Fibroblast of lung (primary cell): ENCODE results near the gene PARP6. TPM values are rescaled to one million over a fixed set of nuclear protein-coding genes. Genes with fewer than 3 reads are reported as not detected.

Experiments
- DNase-seq, 2 donors: peaks; one replicate each; pipeline versions ENCODE4 v3.0.0 to v3.0.0-alpha.2; 2010; ENCODE audit warnings: low read depth in 2 of 2
- H2AFZ ChIP-seq: 2 replicates; pipeline ENCODE4 v1.5.1; 2012; ENCODE audit warnings: low read length, control low read depth, inconsistent platforms
- H3K27ac ChIP-seq: 2 replicates; pipeline ENCODE4 v1.5.1; 2011; ENCODE audit warnings: low read length, control low read depth; ENCODE audit not compliant: insufficient read depth
- H3K27me3 ChIP-seq: 2 replicates; pipeline ENCODE4 v1.5.1; 2011; ENCODE audit warnings: mild to moderate bottlenecking, low read length; ENCODE audit not compliant: control insufficient read depth, insufficient read depth
- H3K36me3 ChIP-seq: 2 replicates; pipeline ENCODE4 v1.5.1; 2011; ENCODE audit warnings: low read length; ENCODE audit not compliant: control insufficient read depth, insufficient read depth
- H3K4me1 ChIP-seq: 2 replicates; pipeline ENCODE4 v1.5.1; 2011; ENCODE audit warnings: low read length; ENCODE audit not compliant: control insufficient read depth, insufficient read depth; ENCODE audit errors: extremely low read depth
- H3K4me2 ChIP-seq: 2 replicates; pipeline ENCODE4 v1.5.1; 2011; ENCODE audit warnings: low read length, control low read depth; ENCODE audit not compliant: insufficient read depth; ENCODE audit errors: extremely low read depth
- H3K4me3 ChIP-seq, 4 experiments: fragments of 200-600 bp in 1 of 4; sonication (generic) in 1 of 4; replicated peaks in 1 of 4; 2 replicates each; pipeline ENCODE4 v1.5.1; 2011 to 2016; ENCODE audit warnings: low read length in 4 of 4, low read depth in 3 of 4, mild to moderate bottlenecking in 3 of 4, control low read depth in 2 of 4, inconsistent platforms in 1 of 4, mixed read lengths in 1 of 4; ENCODE audit not compliant: insufficient read depth in 1 of 4; ENCODE audit errors: control extremely low read depth in 1 of 4
- H3K79me2 ChIP-seq: 2 replicates; pipeline ENCODE4 v1.5.1; 2012; ENCODE audit warnings: mild to moderate bottlenecking, low read length, inconsistent platforms; ENCODE audit not compliant: control insufficient read depth, insufficient read depth
- H3K9ac ChIP-seq: 2 replicates; pipeline ENCODE4 v1.5.1; 2011; ENCODE audit warnings: mild to moderate bottlenecking, low read length, control low read depth; ENCODE audit not compliant: insufficient read depth
- H3K9me3 ChIP-seq: 2 replicates; pipeline ENCODE4 v1.5.1; 2012; ENCODE audit warnings: low read depth, low read length; ENCODE audit not compliant: control insufficient read depth, insufficient read depth
- H4K20me1 ChIP-seq: 2 replicates; pipeline ENCODE4 v1.5.1; 2011; ENCODE audit warnings: low read length; ENCODE audit not compliant: control insufficient read depth, insufficient read depth; ENCODE audit errors: extremely low read depth
- EZH2 ChIP-seq: IDR thresholded peaks from 2 replicates; pipeline ENCODE4 v1.5.1; 2012; ENCODE audit warnings: low read length, control low read depth, mild to moderate bottlenecking; ENCODE audit errors: missing control alignments
- polyA plus RNA-seq, 2 donors: library from polyadenylated mRNA; depleted of rRNA in 1 of 2; stranded (reverse) in 1 of 2; unstranded in 1 of 2; fragments of >200 nt; gene quantifications; 2 replicates each; pipeline ENCODE4 v1.2.1, GENCODE V29; 2011 to 2012; ENCODE audit warnings: missing spikeins in 1 of 2
- total RNA-seq: library from RNA; depleted of rRNA; stranded (reverse); fragments of >200 nt; gene quantifications from 2 replicates; pipeline ENCODE4 v1.2.1, GENCODE V29; 2014
- TF ChIP-seq, protein P1 (sequence below), 2 donors: IDR thresholded peaks in 1 of 2; conservative IDR thresholded peaks in 1 of 2; 1 replicate in 1 of 2; 2 replicates in 1 of 2; pipeline ENCODE4 v1.5.1; 2011 to 2012; ENCODE audit warnings: low read length in 2 of 2, control low read depth in 1 of 2, inconsistent platforms in 1 of 2, low read depth in 1 of 2, mild to moderate bottlenecking in 1 of 2

Gene PARP6
- total and polyA plus RNA-seq, 2 donors (not counting 1 experiment from before 2014, with no cell fraction given), result 27.4 to 37.7 TPM

DNA sequence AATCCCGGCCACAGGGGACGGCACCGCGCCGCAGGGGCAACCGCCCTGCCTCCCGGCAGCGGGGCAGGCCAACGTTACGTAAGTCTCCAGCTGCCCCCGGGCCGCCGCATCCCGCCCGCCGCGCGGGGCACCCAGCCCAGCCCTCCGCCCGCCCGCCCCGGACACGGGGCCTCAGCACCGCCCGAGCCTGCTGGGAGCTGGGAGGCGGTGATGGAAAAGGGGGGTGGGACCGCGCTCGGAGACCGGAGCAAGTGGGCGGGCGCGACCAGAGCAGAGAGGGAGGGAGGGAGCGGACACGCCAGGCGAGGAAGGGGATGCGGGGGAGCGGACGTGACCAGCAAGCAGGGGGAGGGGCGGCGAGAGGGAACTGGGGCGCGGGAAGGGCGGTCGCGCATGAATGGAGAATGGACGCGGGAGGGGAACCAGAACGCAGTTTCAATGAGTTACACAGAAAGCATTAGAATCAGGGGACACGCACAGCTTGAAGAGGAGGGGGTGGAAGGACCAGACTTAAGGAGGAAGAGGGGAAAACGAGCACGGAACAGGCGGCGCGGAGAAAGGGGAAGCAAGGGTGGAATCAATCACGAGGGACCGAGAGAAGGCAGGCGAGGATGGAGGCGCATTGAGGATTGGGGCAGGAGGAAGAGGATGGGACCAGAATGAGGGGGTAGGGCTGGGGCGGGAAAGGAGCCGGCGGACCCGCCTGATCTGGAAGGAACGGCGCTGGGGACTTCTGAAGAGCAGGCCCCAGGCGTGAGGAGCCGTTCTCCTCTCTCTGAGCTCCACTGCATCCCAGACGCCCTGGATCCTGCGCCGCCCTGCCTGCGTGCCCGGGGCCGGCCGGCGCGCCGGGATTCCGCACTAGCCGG, 41.9 kb downstream of the PARP6 start:
- peaks cover 54% of the 10 kb centered on the region for H3K79me2 ChIP-seq
- peak; percentile 91 to 92 for DNase-seq
- H3K4me2 ChIP-seq, result peak overlapping the region; percentile 72

DNA sequence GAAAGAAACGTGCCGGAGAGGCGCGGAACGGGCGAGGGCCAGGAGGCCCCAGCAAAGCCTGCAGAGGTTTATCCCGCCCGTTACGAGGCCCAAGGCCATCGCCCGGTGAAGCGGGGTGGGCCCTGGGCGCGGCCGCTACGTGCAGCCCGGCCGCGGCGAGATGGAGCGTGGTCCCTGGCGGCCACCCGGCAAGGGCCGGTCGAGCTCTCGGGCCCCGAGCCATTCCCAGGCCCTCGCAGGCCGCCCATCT, 42.5 kb downstream of the PARP6 start:
- Histone ChIP-seq H4K20me1 (peaks cover 3% of the 10 kb centered on the region), H3K27ac (peak overlapping the region; percentile 90), H3K9ac (peak overlapping the region; percentile 89), H3K4me3 (peak overlapping the region; percentile 83 to 95 (median 86)), H3K4me2 (no peak overlapping the region), H3K27me3 (no peaks in the 10 kb centered on the region), H3K9me3 (no peaks in the 10 kb centered on the region), H2AFZ (no peak overlapping the region), H3K36me3 (no peaks in the 10 kb centered on the region), H3K79me2 (peaks cover 58% of the 10 kb centered on the region), H3K4me1 (peaks cover 9% of the 10 kb centered on the region)
- no peak for DNase-seq
- TF ChIP-seq EZH2, result no peak
- TF ChIP-seq, protein P1, sequence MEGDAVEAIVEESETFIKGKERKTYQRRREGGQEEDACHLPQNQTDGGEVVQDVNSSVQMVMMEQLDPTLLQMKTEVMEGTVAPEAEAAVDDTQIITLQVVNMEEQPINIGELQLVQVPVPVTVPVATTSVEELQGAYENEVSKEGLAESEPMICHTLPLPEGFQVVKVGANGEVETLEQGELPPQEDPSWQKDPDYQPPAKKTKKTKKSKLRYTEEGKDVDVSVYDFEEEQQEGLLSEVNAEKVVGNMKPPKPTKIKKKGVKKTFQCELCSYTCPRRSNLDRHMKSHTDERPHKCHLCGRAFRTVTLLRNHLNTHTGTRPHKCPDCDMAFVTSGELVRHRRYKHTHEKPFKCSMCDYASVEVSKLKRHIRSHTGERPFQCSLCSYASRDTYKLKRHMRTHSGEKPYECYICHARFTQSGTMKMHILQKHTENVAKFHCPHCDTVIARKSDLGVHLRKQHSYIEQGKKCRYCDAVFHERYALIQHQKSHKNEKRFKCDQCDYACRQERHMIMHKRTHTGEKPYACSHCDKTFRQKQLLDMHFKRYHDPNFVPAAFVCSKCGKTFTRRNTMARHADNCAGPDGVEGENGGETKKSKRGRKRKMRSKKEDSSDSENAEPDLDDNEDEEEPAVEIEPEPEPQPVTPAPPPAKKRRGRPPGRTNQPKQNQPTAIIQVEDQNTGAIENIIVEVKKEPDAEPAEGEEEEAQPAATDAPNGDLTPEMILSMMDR (conservative IDR thresholded peaks at IDR 0.05 in 1 of 2, IDR thresholded peaks at IDR 0.05 in 1 of 2; ENCODE audit: low read depth in 1 of 2, low read length in 2 of 2), result no peak

More for the DNA sequence above, 41.9 kb downstream of the PARP6 start:
- H4K20me1 ChIP-seq, result peaks cover 3% of the 10 kb centered on the region
- H3K27me3 ChIP-seq, result no peaks in the 10 kb centered on the region
- H3K4me1 ChIP-seq, result peaks cover 9% of the 10 kb centered on the region
- no peak overlapping the region for H2AFZ ChIP-seq
- H3K9me3 ChIP-seq, result no peaks in the 10 kb centered on the region
- H3K9ac ChIP-seq, result peak overlapping the region; percentile 89
- peak overlapping the region; percentile 90 for H3K27ac ChIP-seq
- H3K4me3 ChIP-seq, result peak overlapping the region; percentile 84 to 95 (median 86)
- no peak for TF ChIP-seq EZH2
- TF ChIP-seq, protein P1 (conservative IDR thresholded peaks at IDR 0.05 in 1 of 2, IDR thresholded peaks at IDR 0.05 in 1 of 2; ENCODE audit: low read depth in 1 of 2, low read length in 2 of 2), result no peak
- H3K36me3 ChIP-seq, result no peaks in the 10 kb centered on the region

DNA sequence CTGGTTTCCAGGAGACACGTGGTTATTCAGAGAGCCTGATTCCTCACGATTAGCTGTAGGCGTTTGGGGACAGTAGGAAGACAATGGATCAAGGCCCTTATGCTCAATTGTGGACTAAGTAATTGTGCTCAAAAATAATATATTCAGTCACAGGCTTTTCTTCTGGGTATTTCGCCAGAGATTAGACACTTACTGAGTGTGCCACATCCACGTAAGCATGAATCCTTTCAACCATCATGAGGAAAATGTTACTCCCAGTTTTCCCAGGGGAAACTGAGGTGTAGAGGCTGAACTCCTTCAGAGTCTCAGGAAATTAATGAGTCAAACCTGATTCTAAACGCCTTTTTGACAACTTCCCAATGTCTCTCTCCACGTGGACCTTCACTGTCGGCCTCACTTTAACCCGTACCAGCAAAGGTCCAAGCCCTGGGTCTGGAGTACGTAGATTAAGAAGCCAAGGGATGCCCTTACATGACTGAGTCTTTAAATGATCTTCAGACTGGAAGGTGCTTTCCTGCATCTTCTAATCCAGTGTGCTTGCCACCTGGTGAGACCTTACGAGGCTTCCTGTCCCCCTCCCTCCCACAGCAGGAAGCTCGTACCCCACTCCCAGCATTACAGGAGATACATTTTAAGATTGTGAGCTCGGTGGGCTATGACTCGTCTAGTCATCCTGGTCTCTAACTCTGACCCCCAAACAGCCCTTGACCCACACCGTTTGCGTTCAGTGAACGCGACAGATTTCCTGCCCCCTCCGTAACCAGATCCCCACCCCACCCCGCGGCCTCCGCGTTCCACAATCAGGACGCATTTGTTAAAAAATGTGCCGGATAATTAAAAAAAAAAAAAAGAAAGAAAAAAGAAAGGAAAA, 43.0 kb downstream of the PARP6 start:
- Histone ChIP-seq H2AFZ (no peak overlapping the region), H3K4me1 (peaks cover 9% of the 10 kb centered on the region), H3K79me2 (peaks cover 62% of the 10 kb centered on the region), H3K27me3 (no peaks in the 10 kb centered on the region), H3K9me3 (no peaks in the 10 kb centered on the region), H3K4me2 (peak overlapping the region; percentile 75), H3K4me3 (peak overlapping the region; percentile 83 to 95 (median 86)), H3K9ac (peak overlapping the region; percentile 89), H3K27ac (peak overlapping the region; percentile 90), H4K20me1 (peaks cover 3% of the 10 kb centered on the region), H3K36me3 (no peaks in the 10 kb centered on the region)
- no peak for TF ChIP-seq EZH2
- TF ChIP-seq, protein P1 (conservative IDR thresholded peaks at IDR 0.05 in 1 of 2, IDR thresholded peaks at IDR 0.05 in 1 of 2; ENCODE audit: low read depth in 1 of 2, low read length in 2 of 2), result no peak
- DNase-seq, result peak; percentile 36 to 54
